Mesothelial cell of epicardium (in vitro differentiated cells): ENCODE data around the gene LYSMD3. TPM values are rescaled to one million over a fixed set of nuclear protein-coding genes. Genes with fewer than 3 reads are reported as not detected.

Experiments used
- DNase-seq, 2 experiments: peaks; one replicate each; pipeline ENCODE4 v3.0.0; 2021; ENCODE audit warnings: low spot score in 2 of 2; ENCODE audit not compliant: unreplicated experiment in 2 of 2
- H3K27ac Mint-ChIP-seq: 2 replicates; pipeline ENCODE4 v1.8.0; 2021; ENCODE audit warnings: mixed read lengths
- H3K27me3 Mint-ChIP-seq: 2 replicates; pipeline ENCODE4 v1.8.0; 2021; ENCODE audit warnings: low read depth, mixed read lengths
- H3K36me3 Mint-ChIP-seq: 2 replicates; pipeline ENCODE4 v1.8.0; 2021; ENCODE audit warnings: mixed read lengths
- H3K4me1 Mint-ChIP-seq: 2 replicates; pipeline ENCODE4 v1.8.0; 2021; ENCODE audit warnings: mixed read lengths
- H3K4me3 Mint-ChIP-seq: 2 replicates; pipeline ENCODE4 v1.8.0; 2021; ENCODE audit warnings: mild to moderate bottlenecking, moderate library complexity, mixed read lengths
- H3K9me3 Mint-ChIP-seq: 2 replicates; pipeline ENCODE4 v1.8.0; 2021; ENCODE audit warnings: mixed read lengths
- CTCF ChIP-seq: fragments of 200-600 bp; sonication (generic); IDR thresholded peaks from one replicate; pipeline ENCODE4 v1.5.0; 2021; ENCODE audit warnings: antibody characterized with exemption; ENCODE audit not compliant: unreplicated experiment
- total RNA-seq: library from RNA; stranded (reverse); gene quantifications from 3 replicates; pipeline ENCODE4 v1.2.1, GENCODE V29; 2021

The LYSMD3 gene
- total RNA-seq, 1 donor from 2014 or later, result 14.5 TPM

GRCh38 chr5:90503596-90503995, 25.8 kb downstream of the LYSMD3 start:
- Mint-ChIP-seq H3K27me3 (no peaks in the 10 kb centered on the region), H3K4me3 (no peak overlapping the region), H3K4me1 (peaks cover 10% of the 10 kb centered on the region)

GRCh38 chr5:90495146-90495545, 34.2 kb downstream of the LYSMD3 start:
- Mint-ChIP-seq H3K4me1 (no peaks in the 10 kb centered on the region), H3K36me3 (no peaks in the 10 kb centered on the region), H3K27ac (no peak overlapping the region), H3K4me3 (no peak overlapping the region), H3K27me3 (no peaks in the 10 kb centered on the region), H3K9me3 (peaks cover 14% of the 10 kb centered on the region)
- DNase-seq, result no peak
- no peak for TF ChIP-seq CTCF

More at GRCh38 chr5:90503596-90503995, 25.8 kb downstream of the LYSMD3 start:
- no peak for TF ChIP-seq CTCF
- Mint-ChIP-seq H3K36me3 (no peaks in the 10 kb centered on the region), H3K27ac (peak overlapping the region; percentile 60), H3K9me3 (no peaks in the 10 kb centered on the region)
- DNase-seq, result no peak

- no peaks in the 10 kb centered on the region for H3K4me1 Mint-ChIP-seq
- no peaks in the 10 kb centered on the region for H3K36me3 Mint-ChIP-seq
- no peak overlapping the region for H3K27ac Mint-ChIP-seq
- TF ChIP-seq CTCF, result no peak
- H3K27me3 Mint-ChIP-seq, result no peaks in the 10 kb centered on the region
- no peak overlapping the region for H3K4me3 Mint-ChIP-seq
- H3K9me3 Mint-ChIP-seq, result peaks cover 14% of the 10 kb centered on the region
- no peak for DNase-seq
Measured at GRCh38 chr5:90494043-90494442, 35.3 kb downstream of the LYSMD3 start.

- Mint-ChIP-seq H3K4me1 (peaks cover 8% of the 10 kb centered on the region), H3K4me3 (no peak overlapping the region), H3K27ac (no peak overlapping the region), H3K36me3 (no peaks in the 10 kb centered on the region), H3K9me3 (no peaks in the 10 kb centered on the region), H3K27me3 (no peaks in the 10 kb centered on the region)
- DNase-seq, result no peak
- TF ChIP-seq CTCF, result no peak
Measured at GRCh38 chr5:90488791-90489190, 40.6 kb downstream of the LYSMD3 start.

- DNase-seq, result no peak
- H3K27me3 Mint-ChIP-seq, result no peaks in the 10 kb centered on the region
- no peaks in the 10 kb centered on the region for H3K9me3 Mint-ChIP-seq
- H3K4me1 Mint-ChIP-seq, result peaks cover 8% of the 10 kb centered on the region
- no peak overlapping the region for H3K27ac Mint-ChIP-seq
- H3K36me3 Mint-ChIP-seq, result no peaks in the 10 kb centered on the region
- TF ChIP-seq CTCF, result no peak
- H3K4me3 Mint-ChIP-seq, result no peak overlapping the region
Measured at GRCh38 chr5:90484540-90484939, 44.8 kb downstream of the LYSMD3 start.

- Mint-ChIP-seq H3K4me1 (peaks cover 8% of the 10 kb centered on the region), H3K4me3 (no peak overlapping the region), H3K27ac (no peak overlapping the region), H3K27me3 (no peaks in the 10 kb centered on the region), H3K9me3 (no peaks in the 10 kb centered on the region), H3K36me3 (no peaks in the 10 kb centered on the region)
- DNase-seq, result no peak
- no peak for TF ChIP-seq CTCF
Measured at GRCh38 chr5:90483206-90483605, 46.2 kb downstream of the LYSMD3 start.
